GF-D8 (cell line): ENCODE data around the gene PALS2.

Source experiments
- DNase-seq: peaks from one replicate; lab custom pipeline; 2025; lab: John Stamatoyannopoulos, UW

Gene PALS2

GRCh38 chr7:24587853-24588252 lies 14.6 kb downstream of the PALS2 start:
- DNase-seq = no peak

GRCh38 chr7:24591152-24591551 lies 17.9 kb downstream of the PALS2 start:
- no peak for DNase-seq

GRCh38 chr7:24595671-24596418 lies 22.6 kb downstream of the PALS2 start:
- DNase-seq = no peak

GRCh38 chr7:24597014-24597413 lies 23.8 kb downstream of the PALS2 start:
- no peak for DNase-seq

- no peak for DNase-seq
Observed at GRCh38 chr7:24601600-24601999, 28.3 kb downstream of the PALS2 start.

GRCh38 chr7:24602860-24603456 lies 29.7 kb downstream of the PALS2 start:
- no peak for DNase-seq

GRCh38 chr7:24604630-24605029 lies 31.4 kb downstream of the PALS2 start:
- no peak for DNase-seq

- DNase-seq = no peak
Observed at GRCh38 chr7:24608504-24608903, 35.3 kb downstream of the PALS2 start.

- DNase-seq = no peak
Observed at GRCh38 chr7:24609059-24609458, 35.8 kb downstream of the PALS2 start.

GRCh38 chr7:24609570-24609969 lies 36.3 kb downstream of the PALS2 start:
- no peak for DNase-seq

- DNase-seq = no peak
Observed at GRCh38 chr7:24611130-24611529, 37.9 kb downstream of the PALS2 start.

- no peak for DNase-seq
Observed at GRCh38 chr7:24617957-24618616, 44.8 kb downstream of the PALS2 start.

GRCh38 chr7:24619978-24620377 lies 46.7 kb downstream of the PALS2 start:
- no peak for DNase-seq

- no peak for DNase-seq
Observed at GRCh38 chr7:24622646-24623182, 49.5 kb downstream of the PALS2 start.
